HepG2 (cell line): ENCODE data around the gene MBTPS2. TPM values are rescaled to one million over a fixed set of nuclear protein-coding genes. Genes with fewer than 3 reads are reported as not detected.

Experiments used
- CHD4 ChIP-seq: fragments of 200-600 bp; sonication (generic); IDR thresholded peaks from 2 replicates; pipeline ENCODE4 v1.7.0; 2017; ENCODE audit warnings: mild to moderate bottlenecking, low read length, borderline replicate concordance
- CREB1 ChIP-seq, 2 experiments: fragments of 450-650 bp in 1 of 2; IDR thresholded peaks; 2 replicates each; pipeline ENCODE4 v1.6.1; 2016 to 2017; ENCODE audit warnings: control low read depth in 1 of 2, mild to moderate bottlenecking in 1 of 2, missing compliant biosample characterization in 1 of 2, missing genetic modification characterization in 1 of 2
- DBP ChIP-seq: sonication (generic); formaldehyde crosslinking; IDR thresholded peaks from 2 replicates; pipeline ENCODE4 v1.4.0; 2020; ENCODE audit warnings: missing genetic modification reagents; ENCODE audit errors: not compliant biosample characterization
- EHMT2 ChIP-seq: fragments of 200-600 bp; sonication (generic); IDR thresholded peaks from 2 replicates; pipeline ENCODE4 v1.7.0; 2017; ENCODE audit warnings: antibody characterized with exemption, low read depth, low read length, borderline replicate concordance
- FOXO4 ChIP-seq: sonication (generic); formaldehyde crosslinking; conservative IDR thresholded peaks from 2 replicates; pipeline ENCODE4 v1.8.1; 2023; ENCODE audit warnings: missing genetic modification reagents
- KLF12 ChIP-seq: sonication (generic); formaldehyde crosslinking; IDR thresholded peaks from 2 replicates; pipeline ENCODE4 v1.4.0; 2020; ENCODE audit warnings: missing genetic modification reagents, borderline replicate concordance
- MED1 ChIP-seq: sonication (generic); formaldehyde crosslinking; IDR thresholded peaks from 2 replicates; pipeline ENCODE4 v1.4.0; 2020; ENCODE audit warnings: missing genetic modification reagents
- MED13 ChIP-seq: sonication (generic); formaldehyde crosslinking; IDR thresholded peaks from 2 replicates; pipeline ENCODE4 v1.5.0; 2020; ENCODE audit warnings: missing genetic modification reagents
- PHF21A ChIP-seq: sonication (generic); formaldehyde crosslinking; IDR thresholded peaks from 2 replicates; pipeline ENCODE4 v1.5.0; 2020; ENCODE audit warnings: mild to moderate bottlenecking, missing genetic modification reagents
- RCOR2 ChIP-seq: IDR thresholded peaks from 2 replicates; pipeline ENCODE4 v1.6.1; 2016; ENCODE audit warnings: missing biosample characterization, missing genetic modification reagents
- SOX5 ChIP-seq: IDR thresholded peaks from 2 replicates; pipeline ENCODE4 v1.6.1; 2016; ENCODE audit warnings: borderline replicate concordance
- TCF7 ChIP-seq: sonication (generic); IDR thresholded peaks from 2 replicates; pipeline ENCODE4 v1.6.1; 2016; ENCODE audit warnings: antibody characterized with exemption, low read depth
- WIZ ChIP-seq: sonication (generic); formaldehyde crosslinking; IDR thresholded peaks from 2 replicates; pipeline ENCODE4 v1.5.1; 2020; ENCODE audit warnings: mild to moderate bottlenecking, missing genetic modification reagents
- ZMYM2 ChIP-seq: sonication (generic); formaldehyde crosslinking; IDR thresholded peaks from 2 replicates; pipeline ENCODE4 v1.8.0; 2022; ENCODE audit warnings: mild to moderate bottlenecking, missing genetic modification reagents
- ZNF44 ChIP-seq: sonication (generic); formaldehyde crosslinking; IDR thresholded peaks from 2 replicates; pipeline ENCODE4 v1.5.1; 2020; ENCODE audit warnings: mild to moderate bottlenecking, missing genetic modification reagents
- polyA plus RNA-seq, 8 experiments: library from polyadenylated mRNA; depleted of rRNA in 3 of 8; stranded (reverse) in 7 of 8; unstranded in 1 of 8; fragments of >200 nt; fragmentation: Illumina TruSeq in 4 of 8; extraction: Trizol in 4 of 8; gene quantifications; 2 replicates each; pipeline versions ENCODE4 v1.2.1 to v1.2.3, GENCODE V29; 2011 to 2016; ENCODE audit warnings: low read depth in 4 of 8, missing spikeins in 1 of 8, mixed read lengths in 1 of 8; ENCODE audit not compliant: insufficient read depth in 1 of 8
- total RNA-seq, 5 experiments: library from RNA; depleted of rRNA; stranded (reverse); fragments of >200 nt; fragmentation: Illumina TruSeq; extraction: Trizol; gene quantifications; 2 replicates each; pipeline ENCODE4 v1.2.3, GENCODE V29; 2016; ENCODE audit warnings: low read depth in 1 of 5
- TF ChIP-seq, protein P1 (sequence below): sonication (generic); formaldehyde crosslinking; IDR thresholded peaks from 2 replicates; pipeline ENCODE4 v1.4.0; 2020; ENCODE audit warnings: mild to moderate bottlenecking, missing genetic modification reagents, borderline replicate concordance
- TF ChIP-seq, protein P2 (sequence below): sonication (generic); formaldehyde crosslinking; IDR thresholded peaks from 2 replicates; pipeline ENCODE4 v1.4.0; 2020; ENCODE audit warnings: missing genetic modification reagents, borderline replicate concordance
- TF ChIP-seq, protein P3 (sequence below): sonication (generic); formaldehyde crosslinking; IDR thresholded peaks from 2 replicates; pipeline ENCODE4 v1.4.0; 2020; ENCODE audit warnings: missing genetic modification reagents

MBTPS2 gene
- total and polyA plus RNA-seq, 2 of the 13 experiments (the other 11 are each of a cell fraction or from before 2014, with no cell fraction given), result 5.7 to 14.4 TPM

DNA sequence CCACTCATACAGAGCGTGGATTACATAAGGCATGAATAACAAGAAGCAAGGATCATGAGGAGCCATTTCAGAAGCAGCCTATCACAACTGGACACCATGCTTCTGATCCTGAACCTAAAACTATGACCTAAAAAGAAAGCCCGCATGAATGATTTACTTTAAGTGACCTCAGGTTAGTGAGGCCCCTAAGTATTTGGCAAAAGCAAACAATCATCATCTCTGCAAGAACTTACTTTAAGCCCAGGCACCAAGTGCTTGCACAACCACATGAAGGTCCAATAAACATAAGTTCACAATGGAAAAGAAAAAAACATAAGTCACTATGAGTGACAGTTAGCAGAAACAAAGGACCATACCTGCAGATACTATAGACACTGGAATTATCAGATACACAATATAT is 7.9 kb upstream of the MBTPS2 start (continued):
- TF ChIP-seq CREB1 (IDR thresholded peaks at IDR 0.05) (no peak), CREB1 (CRISPR knock-in tag; IDR thresholded peaks at IDR 0.05) (peak; percentile 43; the same call in 1 of the 2 replicates), PHF21A (CRISPR knock-in tag) (peak; percentile 45; the same call in 1 of the 2 replicates), DBP (CRISPR knock-in tag) (no peak), MED1 (CRISPR knock-in tag) (0 out of 2 replicates have a peak, but pooled peaks have one; percentile 26), ZMYM2 (CRISPR knock-in tag) (no peak), MED13 (CRISPR knock-in tag) (no peak), FOXO4 (no peak), WIZ (CRISPR knock-in tag) (0 out of 2 replicates have a peak, but pooled peaks have one; percentile 27), TCF7 (peak; percentile 77), ZNF44 (CRISPR knock-in tag) (no peak), CHD4 (no peak), EHMT2 (peak; percentile 31; the same call in 1 of the 2 replicates), RCOR2 (CRISPR knock-in tag) (peak; percentile 61), KLF12 (CRISPR knock-in tag) (no peak), SOX5 (CRISPR knock-in tag) (peak; percentile 88)
- TF ChIP-seq, protein P1, sequence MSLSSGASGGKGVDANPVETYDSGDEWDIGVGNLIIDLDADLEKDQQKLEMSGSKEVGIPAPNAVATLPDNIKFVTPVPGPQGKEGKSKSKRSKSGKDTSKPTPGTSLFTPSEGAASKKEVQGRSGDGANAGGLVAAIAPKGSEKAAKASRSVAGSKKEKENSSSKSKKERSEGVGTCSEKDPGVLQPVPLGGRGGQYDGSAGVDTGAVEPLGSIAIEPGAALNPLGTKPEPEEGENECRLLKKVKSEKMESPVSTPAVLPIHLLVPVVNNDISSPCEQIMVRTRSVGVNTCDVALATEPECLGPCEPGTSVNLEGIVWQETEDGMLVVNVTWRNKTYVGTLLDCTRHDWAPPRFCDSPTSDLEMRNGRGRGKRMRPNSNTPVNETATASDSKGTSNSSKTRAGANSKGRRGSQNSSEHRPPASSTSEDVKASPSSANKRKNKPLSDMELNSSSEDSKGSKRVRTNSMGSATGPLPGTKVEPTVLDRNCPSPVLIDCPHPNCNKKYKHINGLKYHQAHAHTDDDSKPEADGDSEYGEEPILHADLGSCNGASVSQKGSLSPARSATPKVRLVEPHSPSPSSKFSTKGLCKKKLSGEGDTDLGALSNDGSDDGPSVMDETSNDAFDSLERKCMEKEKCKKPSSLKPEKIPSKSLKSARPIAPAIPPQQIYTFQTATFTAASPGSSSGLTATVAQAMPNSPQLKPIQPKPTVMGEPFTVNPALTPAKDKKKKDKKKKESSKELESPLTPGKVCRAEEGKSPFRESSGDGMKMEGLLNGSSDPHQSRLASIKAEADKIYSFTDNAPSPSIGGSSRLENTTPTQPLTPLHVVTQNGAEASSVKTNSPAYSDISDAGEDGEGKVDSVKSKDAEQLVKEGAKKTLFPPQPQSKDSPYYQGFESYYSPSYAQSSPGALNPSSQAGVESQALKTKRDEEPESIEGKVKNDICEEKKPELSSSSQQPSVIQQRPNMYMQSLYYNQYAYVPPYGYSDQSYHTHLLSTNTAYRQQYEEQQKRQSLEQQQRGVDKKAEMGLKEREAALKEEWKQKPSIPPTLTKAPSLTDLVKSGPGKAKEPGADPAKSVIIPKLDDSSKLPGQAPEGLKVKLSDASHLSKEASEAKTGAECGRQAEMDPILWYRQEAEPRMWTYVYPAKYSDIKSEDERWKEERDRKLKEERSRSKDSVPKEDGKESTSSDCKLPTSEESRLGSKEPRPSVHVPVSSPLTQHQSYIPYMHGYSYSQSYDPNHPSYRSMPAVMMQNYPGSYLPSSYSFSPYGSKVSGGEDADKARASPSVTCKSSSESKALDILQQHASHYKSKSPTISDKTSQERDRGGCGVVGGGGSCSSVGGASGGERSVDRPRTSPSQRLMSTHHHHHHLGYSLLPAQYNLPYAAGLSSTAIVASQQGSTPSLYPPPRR (CRISPR knock-in tag), result peak; percentile 82
- TF ChIP-seq, protein P2, sequence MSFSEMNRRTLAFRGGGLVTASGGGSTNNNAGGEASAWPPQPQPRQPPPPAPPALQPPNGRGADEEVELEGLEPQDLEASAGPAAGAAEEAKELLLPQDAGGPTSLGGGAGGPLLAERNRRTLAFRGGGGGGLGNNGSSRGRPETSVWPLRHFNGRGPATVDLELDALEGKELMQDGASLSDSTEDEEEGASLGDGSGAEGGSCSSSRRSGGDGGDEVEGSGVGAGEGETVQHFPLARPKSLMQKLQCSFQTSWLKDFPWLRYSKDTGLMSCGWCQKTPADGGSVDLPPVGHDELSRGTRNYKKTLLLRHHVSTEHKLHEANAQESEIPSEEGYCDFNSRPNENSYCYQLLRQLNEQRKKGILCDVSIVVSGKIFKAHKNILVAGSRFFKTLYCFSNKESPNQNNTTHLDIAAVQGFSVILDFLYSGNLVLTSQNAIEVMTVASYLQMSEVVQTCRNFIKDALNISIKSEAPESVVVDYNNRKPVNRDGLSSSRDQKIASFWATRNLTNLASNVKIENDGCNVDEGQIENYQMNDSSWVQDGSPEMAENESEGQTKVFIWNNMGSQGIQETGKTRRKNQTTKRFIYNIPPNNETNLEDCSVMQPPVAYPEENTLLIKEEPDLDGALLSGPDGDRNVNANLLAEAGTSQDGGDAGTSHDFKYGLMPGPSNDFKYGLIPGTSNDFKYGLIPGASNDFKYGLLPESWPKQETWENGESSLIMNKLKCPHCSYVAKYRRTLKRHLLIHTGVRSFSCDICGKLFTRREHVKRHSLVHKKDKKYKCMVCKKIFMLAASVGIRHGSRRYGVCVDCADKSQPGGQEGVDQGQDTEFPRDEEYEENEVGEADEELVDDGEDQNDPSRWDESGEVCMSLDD, result no peak
- TF ChIP-seq, protein P3, sequence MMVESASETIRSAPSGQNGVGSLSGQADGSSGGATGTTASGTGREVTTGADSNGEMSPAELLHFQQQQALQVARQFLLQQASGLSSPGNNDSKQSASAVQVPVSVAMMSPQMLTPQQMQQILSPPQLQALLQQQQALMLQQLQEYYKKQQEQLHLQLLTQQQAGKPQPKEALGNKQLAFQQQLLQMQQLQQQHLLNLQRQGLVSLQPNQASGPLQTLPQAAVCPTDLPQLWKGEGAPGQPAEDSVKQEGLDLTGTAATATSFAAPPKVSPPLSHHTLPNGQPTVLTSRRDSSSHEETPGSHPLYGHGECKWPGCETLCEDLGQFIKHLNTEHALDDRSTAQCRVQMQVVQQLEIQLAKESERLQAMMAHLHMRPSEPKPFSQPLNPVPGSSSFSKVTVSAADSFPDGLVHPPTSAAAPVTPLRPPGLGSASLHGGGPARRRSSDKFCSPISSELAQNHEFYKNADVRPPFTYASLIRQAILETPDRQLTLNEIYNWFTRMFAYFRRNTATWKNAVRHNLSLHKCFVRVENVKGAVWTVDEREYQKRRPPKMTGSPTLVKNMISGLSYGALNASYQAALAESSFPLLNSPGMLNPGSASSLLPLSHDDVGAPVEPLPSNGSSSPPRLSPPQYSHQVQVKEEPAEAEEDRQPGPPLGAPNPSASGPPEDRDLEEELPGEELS (CRISPR knock-in tag), result peak; percentile 72
